MM.1S (cell line): ENCODE results near the gene RAP2C.

ENCODE experiments used
- DNase-seq: peaks from one replicate; pipeline ENCODE4 v3.0.0-alpha.2; 2015
- H2AFZ ChIP-seq: fragments of 300-600 bp; sonication (generic); 2 replicates; pipeline ENCODE4 v1.6.0; 2016; ENCODE audit warnings: antibody characterized with exemption, low read length
- H3F3A ChIP-seq: fragments of 300-600 bp; sonication (generic); 2 replicates; pipeline ENCODE4 v1.6.1; 2016; ENCODE audit warnings: mild to moderate bottlenecking, antibody characterized with exemption, low read length, moderate library complexity, mixed read lengths; ENCODE audit not compliant: insufficient read depth
- H3K27ac ChIP-seq: fragments of 300-600 bp; sonication (generic); 2 replicates; pipeline ENCODE4 v1.5.1; 2016; ENCODE audit warnings: mild to moderate bottlenecking, low read length
- H3K27me3 ChIP-seq: fragments of 300-600 bp; sonication (generic); replicated peaks from 2 replicates; pipeline ENCODE4 v1.6.0; 2016; ENCODE audit warnings: low read length; ENCODE audit not compliant: insufficient read depth
- H3K36me3 ChIP-seq: fragments of 300-600 bp; sonication (generic); replicated peaks from 2 replicates; pipeline ENCODE4 v1.6.1; 2016; ENCODE audit warnings: mild to moderate bottlenecking, low read length, mixed read lengths; ENCODE audit not compliant: insufficient read depth
- H3K4me1 ChIP-seq: fragments of 300-600 bp; sonication (generic); 2 replicates; pipeline ENCODE4 v1.6.1; 2016; ENCODE audit warnings: low read length, mixed read lengths
- H3K4me2 ChIP-seq: fragments of 300-600 bp; sonication (generic); 2 replicates; pipeline ENCODE4 v1.6.0; 2016; ENCODE audit warnings: low read depth, low read length
- H3K4me3 ChIP-seq: fragments of 300-600 bp; sonication (generic); 2 replicates; pipeline ENCODE4 v1.5.1; 2016; ENCODE audit warnings: low read length, mixed read lengths
- H3K79me2 ChIP-seq: fragments of 300-600 bp; sonication (generic); 2 replicates; pipeline ENCODE4 v1.6.1; 2016; ENCODE audit warnings: mixed run types, low read length, mixed read lengths
- H3K9ac ChIP-seq: fragments of 300-600 bp; sonication (generic); 2 replicates; pipeline ENCODE4 v1.6.1; 2016; ENCODE audit warnings: low read length, mixed read lengths
- H3K9me2 ChIP-seq: fragments of 300-600 bp; sonication (generic); replicated peaks from 2 replicates; pipeline ENCODE4 v1.6.1; 2016; ENCODE audit warnings: mild to moderate bottlenecking, low read length, mixed read lengths; ENCODE audit not compliant: insufficient read depth
- H3K9me3 ChIP-seq: fragments of 300-600 bp; sonication (generic); replicated peaks from 2 replicates; pipeline ENCODE4 v1.6.1; 2016; ENCODE audit warnings: mild to moderate bottlenecking, low read length, mixed read lengths; ENCODE audit not compliant: insufficient read depth
- H4K20me1 ChIP-seq: fragments of 300-600 bp; sonication (generic); 2 replicates; pipeline ENCODE4 v1.6.1; 2016; ENCODE audit warnings: mild to moderate bottlenecking, low read length, moderate library complexity, mixed read lengths; ENCODE audit not compliant: insufficient read depth
- EZH2 ChIP-seq: fragments of 300-600 bp; sonication (generic); optimal IDR thresholded peaks from 2 replicates; pipeline ENCODE3; 2017; ENCODE audit warnings: low read depth, mild to moderate bottlenecking, antibody characterized with exemption, low read length, mixed read lengths
- EZH2phosphoT487 ChIP-seq: fragments of 300-600 bp; sonication (generic); IDR thresholded peaks from 2 replicates; pipeline ENCODE4 v1.6.1; 2018; ENCODE audit warnings: antibody characterized with exemption, low read length
- TF ChIP-seq, protein P1 (sequence below): fragments of 300-600 bp; sonication (generic); IDR thresholded peaks from 2 replicates; pipeline ENCODE4 v1.5.1; 2016; ENCODE audit warnings: antibody characterized with exemption, low read length, mixed read lengths

RAP2C gene

DNA sequence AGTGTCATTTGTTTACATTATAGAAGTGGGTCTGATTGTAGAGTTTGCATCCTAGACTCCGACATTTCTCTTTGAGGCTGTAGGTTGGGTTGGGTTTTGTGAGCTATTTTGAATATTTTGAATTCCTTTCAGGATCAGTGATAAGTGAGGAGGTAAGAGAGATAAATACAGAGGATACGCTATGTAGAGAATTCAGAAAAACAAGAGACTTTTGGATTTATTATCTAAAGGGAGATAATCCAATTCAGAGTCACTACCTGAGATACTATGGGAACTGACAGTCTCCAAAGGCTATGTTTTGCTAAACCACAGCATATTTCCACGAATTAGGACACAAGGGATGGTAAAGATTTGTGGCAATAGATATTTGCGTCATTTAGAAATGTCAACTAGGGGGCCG is 16.9 kb upstream of the RAP2C start:
- H3K9ac ChIP-seq = no peak overlapping the region
- H3K4me2 ChIP-seq = no peak overlapping the region
- no peak overlapping the region for H3K27ac ChIP-seq
- H3F3A ChIP-seq = no peaks in the 10 kb centered on the region
- no peaks in the 10 kb centered on the region for H3K27me3 ChIP-seq
- H3K4me1 ChIP-seq = no peaks in the 10 kb centered on the region
- no peaks in the 10 kb centered on the region for H4K20me1 ChIP-seq
- no peaks in the 10 kb centered on the region for H3K9me3 ChIP-seq
- no peaks in the 10 kb centered on the region for H3K9me2 ChIP-seq
- no peak overlapping the region for H3K4me3 ChIP-seq
- no peak for DNase-seq
- TF ChIP-seq EZH2phosphoT487 (no peak), EZH2 (no peak)
- TF ChIP-seq, protein P1, sequence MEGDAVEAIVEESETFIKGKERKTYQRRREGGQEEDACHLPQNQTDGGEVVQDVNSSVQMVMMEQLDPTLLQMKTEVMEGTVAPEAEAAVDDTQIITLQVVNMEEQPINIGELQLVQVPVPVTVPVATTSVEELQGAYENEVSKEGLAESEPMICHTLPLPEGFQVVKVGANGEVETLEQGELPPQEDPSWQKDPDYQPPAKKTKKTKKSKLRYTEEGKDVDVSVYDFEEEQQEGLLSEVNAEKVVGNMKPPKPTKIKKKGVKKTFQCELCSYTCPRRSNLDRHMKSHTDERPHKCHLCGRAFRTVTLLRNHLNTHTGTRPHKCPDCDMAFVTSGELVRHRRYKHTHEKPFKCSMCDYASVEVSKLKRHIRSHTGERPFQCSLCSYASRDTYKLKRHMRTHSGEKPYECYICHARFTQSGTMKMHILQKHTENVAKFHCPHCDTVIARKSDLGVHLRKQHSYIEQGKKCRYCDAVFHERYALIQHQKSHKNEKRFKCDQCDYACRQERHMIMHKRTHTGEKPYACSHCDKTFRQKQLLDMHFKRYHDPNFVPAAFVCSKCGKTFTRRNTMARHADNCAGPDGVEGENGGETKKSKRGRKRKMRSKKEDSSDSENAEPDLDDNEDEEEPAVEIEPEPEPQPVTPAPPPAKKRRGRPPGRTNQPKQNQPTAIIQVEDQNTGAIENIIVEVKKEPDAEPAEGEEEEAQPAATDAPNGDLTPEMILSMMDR = no peak
- H3K36me3 ChIP-seq = no peaks in the 10 kb centered on the region
- no peak overlapping the region for H2AFZ ChIP-seq
- no peaks in the 10 kb centered on the region for H3K79me2 ChIP-seq

DNA sequence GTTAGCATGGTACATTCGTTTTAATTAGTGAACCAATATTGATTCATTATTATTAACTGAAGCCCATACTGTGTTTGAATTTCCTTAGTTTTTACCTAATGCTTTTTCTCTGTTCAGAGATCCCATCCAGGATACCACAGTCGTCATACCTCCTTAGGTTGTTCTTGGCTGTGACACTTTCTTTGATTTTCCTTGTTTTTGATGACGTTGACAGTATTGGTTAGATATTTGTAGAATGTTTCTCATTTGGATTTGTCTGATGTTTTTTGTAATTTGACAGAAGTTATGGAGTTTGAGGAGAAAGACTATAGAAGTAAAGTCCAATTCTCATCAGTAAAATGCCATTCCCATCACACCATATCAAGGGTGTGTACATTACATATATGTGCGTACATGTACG is 16.2 kb upstream of the RAP2C start:
- H3K4me3 ChIP-seq = no peak overlapping the region
- H3K9me3 ChIP-seq = no peaks in the 10 kb centered on the region
- H3K79me2 ChIP-seq = no peaks in the 10 kb centered on the region
- DNase-seq = no peak
- H2AFZ ChIP-seq = no peak overlapping the region
- no peak overlapping the region for H3K4me2 ChIP-seq
- no peak overlapping the region for H3K27ac ChIP-seq
- TF ChIP-seq, protein P1 = no peak
- no peak for TF ChIP-seq EZH2
- H3K27me3 ChIP-seq = no peaks in the 10 kb centered on the region
- no peaks in the 10 kb centered on the region for H3K9me2 ChIP-seq
- no peaks in the 10 kb centered on the region for H3F3A ChIP-seq
- no peaks in the 10 kb centered on the region for H3K4me1 ChIP-seq
- H3K9ac ChIP-seq = no peak overlapping the region
- H3K36me3 ChIP-seq = no peaks in the 10 kb centered on the region
- no peaks in the 10 kb centered on the region for H4K20me1 ChIP-seq

DNA sequence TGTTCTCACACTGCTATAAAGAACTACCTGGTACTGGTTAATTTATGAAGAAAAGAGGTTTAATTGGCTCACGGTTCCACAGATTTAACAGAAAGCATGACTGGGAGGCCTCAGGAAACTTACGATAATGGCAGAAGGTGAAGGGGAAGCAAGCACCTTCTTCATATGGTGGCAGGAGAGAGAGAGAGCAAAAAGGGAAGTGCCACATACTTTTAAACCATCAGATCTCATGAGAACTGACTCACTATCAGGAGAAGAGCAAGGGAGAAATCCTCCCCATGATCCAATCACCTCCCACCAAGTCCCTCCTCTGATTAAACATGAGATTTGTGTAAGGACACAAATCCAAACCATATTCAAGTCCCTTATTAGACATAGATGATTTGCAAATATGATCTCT is 12.3 kb upstream of the RAP2C start:
- no peak overlapping the region for H2AFZ ChIP-seq

More for the DNA sequence above, 12.3 kb upstream of the RAP2C start:
- H3K27ac ChIP-seq = no peak overlapping the region
- no peak overlapping the region for H3K9ac ChIP-seq
- H3K4me1 ChIP-seq = no peaks in the 10 kb centered on the region
- H3K79me2 ChIP-seq = no peaks in the 10 kb centered on the region
- no peaks in the 10 kb centered on the region for H3K27me3 ChIP-seq
- H3K9me2 ChIP-seq = no peaks in the 10 kb centered on the region
- no peak overlapping the region for H3K4me2 ChIP-seq
- DNase-seq = no peak
- no peaks in the 10 kb centered on the region for H4K20me1 ChIP-seq
- H3K36me3 ChIP-seq = no peaks in the 10 kb centered on the region
- TF ChIP-seq EZH2 = no peak
- TF ChIP-seq EZH2phosphoT487 = no peak
- TF ChIP-seq, protein P1 = no peak
- H3F3A ChIP-seq = no peaks in the 10 kb centered on the region
- no peaks in the 10 kb centered on the region for H3K9me3 ChIP-seq
- H3K4me3 ChIP-seq = no peak overlapping the region
